Stimulated activated CD8-positive, alpha-beta memory T cell treated with anti-CD3 and anti-CD28 coated beads, Interleukin-12 subunit alpha, Interleukin-12 subunit beta, amount 100 ng/mL, for 24 hours (primary cell): ENCODE measurements around the gene DAO.
A peak's percentile ranks its signal among the peaks of the same experiment; 100 is the strongest.
"Not testable (repeated sequence)": the region's sequence is repeated elsewhere in the genome, so short reads cannot be mapped to it uniquely, and the experiment has no call there.

Source experiments
- DNase-seq: peaks from one replicate; pipeline ENCODE4 v3.0.0-alpha.2; 2020; ENCODE audit errors: extremely low read depth

Gene DAO

DNA sequence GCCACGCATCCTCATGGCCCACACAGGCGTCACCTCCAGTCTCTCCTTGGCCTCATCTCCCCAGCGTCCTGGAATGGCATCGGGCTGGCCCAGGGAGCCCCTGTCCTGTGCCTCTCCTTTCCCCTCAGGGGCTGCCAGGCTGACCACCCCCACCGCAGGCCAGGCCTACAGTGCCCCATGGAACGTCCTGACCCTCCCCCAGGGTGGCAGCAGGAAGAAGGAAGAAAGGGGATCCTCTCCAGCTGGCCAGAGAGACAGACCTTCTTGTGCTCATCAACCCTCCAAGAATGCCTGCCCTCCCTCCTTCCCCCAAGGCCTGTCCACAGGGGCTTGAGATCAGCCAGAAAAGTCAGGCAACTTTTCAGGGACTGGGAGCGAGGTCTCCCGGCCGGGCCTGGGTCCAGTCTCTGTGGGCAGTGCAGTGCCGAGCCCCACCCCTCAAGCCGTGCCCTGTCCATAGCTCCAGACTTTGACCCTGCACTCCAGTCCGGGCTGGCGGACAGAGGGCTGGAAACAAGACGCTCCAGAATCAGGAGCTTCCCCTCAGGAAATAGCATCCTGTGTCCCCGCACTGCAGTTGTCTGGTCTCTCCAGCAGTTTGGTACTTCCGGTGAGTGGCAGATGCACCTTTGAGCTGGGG is at the start of gene DAO:
DAO (plus strand) TSS at position 478 of the 640 bp plus-strand sequence. CDS start 4,915 bp downstream, outside the sequence.
- DNase-seq = no peak

DNA sequence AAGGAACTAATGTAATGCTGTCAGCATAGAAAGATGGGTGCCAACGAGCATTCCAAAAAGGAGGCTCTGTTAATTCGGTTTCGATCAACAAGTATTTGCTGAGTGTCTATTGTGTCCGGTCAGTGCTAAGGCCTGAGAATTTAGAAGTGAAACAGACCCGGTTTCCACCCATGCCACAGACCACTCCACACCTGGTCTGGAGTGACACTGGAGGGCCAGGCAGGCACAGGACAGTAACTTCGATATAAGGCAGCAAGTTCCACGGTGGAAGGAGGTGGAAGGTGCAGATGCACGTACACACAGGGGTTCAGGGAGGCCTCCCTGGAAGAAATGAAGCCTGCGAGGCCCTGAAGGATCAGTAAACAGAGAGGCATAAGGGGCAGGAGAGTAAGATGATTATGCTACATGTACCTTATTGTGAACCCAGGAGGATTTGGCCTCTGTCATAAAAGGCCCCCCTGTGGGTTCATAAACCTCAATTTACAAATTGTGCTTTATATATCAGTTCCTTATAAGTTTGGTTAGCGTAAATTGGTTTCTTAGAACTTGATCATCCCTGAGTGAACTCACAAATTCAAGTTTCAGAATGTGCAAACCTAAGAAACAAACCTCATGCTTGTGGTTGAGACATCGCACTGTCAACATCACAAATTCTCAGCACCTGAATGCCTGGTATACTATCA is 48.4 kb upstream of the DAO start:
- DNase-seq = no peak

GRCh38 chr12:108832208-108832607 is 47.7 kb upstream of the DAO start:
- no peak for DNase-seq

- DNase-seq = no peak
Measured at GRCh38 chr12:108832730-108833354, 47.0 kb upstream of the DAO start.

DNA sequence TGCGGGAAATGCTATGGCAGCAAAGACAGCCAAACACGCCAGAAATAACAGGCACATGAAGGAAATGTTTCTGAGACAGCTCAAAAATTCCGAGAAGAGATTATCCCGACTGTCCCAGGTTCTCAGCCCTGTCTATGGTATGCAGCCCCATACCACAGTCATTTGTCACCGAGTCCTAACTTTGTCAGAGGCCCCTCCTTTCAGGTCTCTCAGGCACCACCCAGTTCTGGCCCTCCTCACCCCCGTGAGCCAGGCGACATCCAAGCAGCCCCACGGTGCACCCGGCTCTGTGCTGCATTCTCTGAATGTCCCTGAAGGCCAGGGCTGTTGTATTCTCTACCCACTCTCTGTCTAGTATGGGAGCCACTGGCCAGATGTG is 46.5 kb upstream of the DAO start:
- DNase-seq = no peak

GRCh38 chr12:108833757-108834472 is 46.0 kb upstream of the DAO start:
- no peak for DNase-seq

GRCh38 chr12:108835860-108836634 is 43.8 kb upstream of the DAO start:
- DNase-seq = no peak

DNA sequence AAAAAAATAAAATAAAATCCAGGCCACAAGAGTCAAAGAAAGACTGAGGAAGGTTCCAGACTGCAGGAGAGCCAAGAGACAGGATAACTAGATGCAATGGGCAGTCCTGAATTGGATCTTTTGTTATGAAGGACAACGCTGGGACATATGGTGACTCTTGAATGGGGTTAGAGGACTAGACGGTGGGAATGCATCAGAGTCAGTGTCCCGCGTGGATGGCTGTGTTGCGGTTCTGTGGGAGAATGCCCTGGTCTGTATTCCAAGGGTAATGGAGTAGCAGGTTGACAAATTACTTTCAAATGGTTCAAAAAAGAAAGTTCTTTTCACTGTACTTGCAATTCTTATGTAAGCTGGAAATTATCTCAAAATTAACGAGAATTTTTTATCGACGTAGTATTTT is 42.7 kb upstream of the DAO start:
- DNase-seq = no peak

DNA sequence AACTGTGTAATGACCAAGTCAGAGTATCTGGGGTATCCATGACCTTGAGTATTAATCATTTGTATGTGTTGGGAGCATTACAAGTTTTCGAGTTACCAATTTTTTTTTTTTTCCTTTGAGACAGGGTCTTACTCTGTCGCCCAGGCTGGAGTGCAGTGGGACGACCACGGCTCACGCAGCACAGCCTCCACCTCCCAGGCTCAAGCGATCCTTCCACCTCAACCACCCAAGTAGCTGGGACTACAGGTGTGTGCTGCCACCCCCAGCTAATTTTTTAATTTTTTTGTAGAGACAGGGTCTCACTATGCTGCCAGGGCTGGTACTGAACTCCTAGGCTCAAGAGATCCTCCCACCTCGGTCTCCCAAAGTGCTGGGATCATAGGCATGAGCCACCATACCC is 42.2 kb upstream of the DAO start:
- no peak for DNase-seq

GRCh38 chr12:108838194-108839017 is 41.5 kb upstream of the DAO start:
- peak; percentile 53 for DNase-seq

DNA sequence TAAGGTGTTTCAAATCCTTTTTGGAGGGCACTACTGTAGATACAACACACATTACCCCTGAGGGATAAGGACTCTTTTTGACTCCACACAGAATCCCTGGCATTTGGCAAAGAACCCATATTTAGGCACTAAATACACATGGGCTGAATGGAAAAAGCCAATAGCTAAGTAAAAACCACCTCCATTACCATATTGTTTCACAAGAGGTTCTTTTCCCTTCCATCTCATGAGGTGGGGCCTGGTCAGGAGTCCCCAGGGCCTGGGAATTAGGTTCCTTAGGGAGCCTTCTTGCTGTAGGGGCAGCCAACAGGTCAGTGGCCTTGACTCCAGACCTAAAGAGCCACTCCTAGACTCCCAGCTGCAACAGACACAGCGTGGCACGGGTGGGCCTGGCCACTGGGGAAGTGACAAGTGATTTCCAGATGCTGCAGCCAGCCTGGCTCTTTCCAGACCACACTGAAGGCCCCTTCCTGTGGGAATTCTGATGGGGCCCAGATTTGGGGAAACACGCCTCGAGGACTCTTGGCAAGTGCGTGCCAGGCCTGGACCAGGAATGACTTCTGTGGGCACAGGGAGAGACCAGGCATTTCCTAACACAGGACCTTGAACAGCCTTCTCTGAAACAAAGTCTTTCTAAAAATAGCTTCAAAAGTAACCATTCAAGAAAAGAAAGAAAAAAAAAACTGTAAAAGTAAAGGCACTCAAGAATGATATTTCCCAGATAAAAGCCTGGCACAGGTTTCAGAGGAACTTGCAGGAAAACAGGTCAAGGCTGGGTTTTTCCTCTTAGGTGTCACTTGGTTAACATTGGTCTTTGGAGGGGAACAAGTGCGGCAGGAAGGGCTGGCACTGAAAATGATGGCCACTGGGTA is 40.6 kb upstream of the DAO start:
- no peak for DNase-seq

DNA sequence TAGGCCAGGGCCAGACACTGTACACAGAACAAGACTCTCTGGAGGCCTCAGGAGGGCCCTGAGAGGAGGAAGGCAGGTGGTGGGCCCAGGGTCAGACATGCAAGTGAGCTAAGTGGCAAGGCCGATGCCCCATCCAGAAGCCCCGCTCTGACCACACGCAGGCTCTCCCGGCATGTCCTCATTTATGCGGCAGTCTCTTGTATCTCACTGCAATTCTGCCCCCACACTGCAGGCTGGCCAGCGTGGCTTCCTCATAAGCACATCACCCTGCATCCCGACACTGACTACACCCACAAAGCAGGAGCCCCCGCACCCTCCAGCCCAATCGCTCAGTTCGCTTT is 40.0 kb upstream of the DAO start:
- DNase-seq = no peak

GRCh38 chr12:108840605-108841332 is 39.1 kb upstream of the DAO start:
- no peak for DNase-seq

DNA sequence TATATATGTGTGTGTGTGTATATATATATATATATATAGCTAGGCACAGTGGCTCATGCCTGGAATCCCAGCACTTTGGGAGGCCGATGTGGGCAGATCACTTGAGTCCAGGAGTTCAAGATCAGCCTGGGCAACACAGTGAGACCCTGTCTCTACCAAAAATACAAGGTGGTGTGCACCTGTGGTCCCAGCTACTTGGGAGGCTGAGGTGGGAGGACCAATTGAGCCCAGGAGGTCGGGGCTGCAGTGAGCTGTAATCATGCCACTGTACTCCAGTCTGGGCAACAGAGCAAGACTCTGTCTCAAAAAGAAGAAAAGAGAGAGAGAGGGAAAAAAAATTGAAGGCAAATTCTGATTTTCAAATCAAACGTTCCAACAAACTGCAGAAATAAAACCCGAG is 38.1 kb upstream of the DAO start:
- not testable (repeated sequence) for DNase-seq

DNA sequence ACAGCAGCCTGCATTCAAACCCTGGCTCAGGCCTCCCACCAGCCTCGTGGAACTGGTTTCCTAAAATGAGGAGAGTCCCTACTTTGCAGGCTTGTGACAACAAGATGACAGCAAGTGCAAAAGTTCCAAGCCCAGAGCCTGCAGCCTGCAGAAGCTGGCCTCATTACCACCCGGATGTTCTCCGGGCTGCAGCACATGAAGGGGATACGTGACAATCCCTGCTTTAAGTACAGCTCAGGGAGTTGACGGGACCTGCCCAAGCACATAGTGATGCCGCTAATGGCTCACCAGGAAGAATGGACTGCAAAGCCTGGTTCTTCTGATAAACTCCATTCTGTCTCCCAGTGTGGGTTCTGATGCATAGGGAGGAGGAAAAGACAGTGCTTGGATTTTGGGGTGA is 37.5 kb upstream of the DAO start:
- DNase-seq = no peak

DNA sequence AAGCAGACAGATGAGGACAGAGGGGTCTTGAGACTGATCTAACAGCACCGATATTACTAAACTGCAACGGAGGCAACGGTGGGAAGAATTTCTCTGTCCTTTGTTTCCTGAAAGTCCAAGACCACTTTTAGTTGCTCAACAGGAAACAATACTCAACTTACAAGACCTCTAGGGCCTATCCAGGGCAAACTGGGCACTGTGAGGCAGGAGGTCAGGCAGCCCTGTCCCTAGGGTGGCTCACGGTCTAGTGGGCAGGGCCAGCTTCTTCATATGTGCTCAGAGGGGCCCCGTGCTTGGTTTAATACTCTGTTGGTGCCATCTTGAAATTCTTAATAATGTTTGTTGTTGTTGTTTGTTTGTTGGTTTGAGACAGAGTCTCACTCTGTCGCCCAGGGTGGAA is 36.7 kb upstream of the DAO start:
- DNase-seq = no peak

DNA sequence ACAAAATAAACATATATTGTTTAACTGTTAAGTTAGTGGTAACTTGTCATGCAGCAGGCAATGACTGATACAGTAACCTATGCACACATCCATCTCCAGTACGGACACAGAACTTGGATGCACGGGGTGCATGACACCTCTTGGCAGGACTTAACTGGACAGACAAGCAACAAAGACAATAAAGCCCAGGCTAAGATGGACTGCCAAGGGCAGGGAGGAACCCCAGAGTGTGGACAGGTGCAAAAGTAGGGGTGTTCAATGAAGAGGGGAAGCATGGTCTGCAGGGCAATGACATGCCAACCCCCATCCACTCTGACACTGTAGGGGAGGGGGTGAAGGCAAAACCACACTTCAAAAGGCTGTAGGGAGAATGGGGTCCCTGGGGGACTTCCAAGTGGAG is 34.2 kb upstream of the DAO start:
- no peak for DNase-seq

DNA sequence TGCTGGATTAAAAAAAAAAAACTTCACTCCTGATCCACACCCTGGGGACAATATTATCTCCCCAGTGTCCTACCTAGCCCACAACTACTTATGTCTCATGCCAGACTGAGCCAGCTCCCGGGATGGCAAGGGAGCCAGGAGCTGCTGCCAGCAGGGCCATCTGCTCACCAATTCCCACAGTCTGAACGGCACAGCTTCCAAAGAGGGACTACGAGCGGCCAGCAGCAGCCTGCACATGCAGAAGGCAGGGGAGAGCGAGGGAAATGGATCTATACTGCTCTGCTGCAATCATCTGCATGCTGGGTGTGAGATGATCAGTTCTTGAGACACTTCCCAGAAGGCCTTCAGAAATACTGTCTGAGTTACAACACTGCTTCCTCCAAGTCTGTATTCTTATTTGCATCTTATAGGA is 33.6 kb upstream of the DAO start:
- no peak for DNase-seq

DNA sequence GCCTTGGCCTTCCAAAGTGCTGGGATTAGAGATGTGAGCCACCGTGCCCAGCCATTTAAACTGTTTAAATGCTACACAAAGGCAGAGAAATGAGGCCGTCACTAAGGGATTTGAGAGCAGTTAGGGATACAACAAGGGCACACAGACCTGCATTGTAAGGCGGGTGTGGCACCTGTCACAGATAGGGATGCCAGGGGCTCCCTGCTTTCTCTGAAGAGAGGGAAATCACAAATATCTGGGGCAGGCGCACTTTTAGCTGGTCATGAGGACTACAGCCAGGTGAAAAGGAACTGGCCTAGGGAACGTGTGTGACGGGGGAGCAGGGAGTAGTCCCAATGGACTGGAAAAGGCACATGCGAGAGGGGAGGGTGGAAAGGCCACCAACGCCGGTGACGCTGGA is 32.2 kb upstream of the DAO start:
- DNase-seq = no peak
